Right cardiac atrium (tissue), 5 donors: Measurements from ENCODE around the gene CFAP99. TPM values are rescaled to one million over a fixed set of nuclear protein-coding genes. Genes with fewer than 3 reads are reported as not detected.
"Not testable (repeated sequence)": the region's sequence is repeated elsewhere in the genome, so short reads cannot be mapped to it uniquely, and the experiment has no call there.

Experiments
- ATAC-seq, 2 donors: fragments of 200-7000 bp; cut with Tn5 transposase; one replicate each; pipeline versions ENCODE4 v1.8.0 to v1.9.1; 2020; ENCODE audit warnings: moderate library complexity in 2 of 2, mild to moderate bottlenecking in 1 of 2
- DNase-seq, 3 donors: peaks; one replicate each; pipeline ENCODE4 v3.0.0-alpha.2; 2020
- H3K27ac ChIP-seq: one replicate; pipeline ENCODE4 v1.5.1; 2013; ENCODE audit warnings: mild to moderate bottlenecking, low read length, control low read depth, moderate library complexity
- H3K27me3 ChIP-seq: one replicate; pipeline ENCODE4 v1.6.1; 2013; ENCODE audit not compliant: control insufficient read depth, insufficient read depth
- H3K4me1 ChIP-seq: one replicate; pipeline ENCODE4 v1.6.1; 2013; ENCODE audit warnings: low read length; ENCODE audit not compliant: control insufficient read depth, insufficient read depth
- H3K4me3 ChIP-seq: one replicate; pipeline ENCODE4 v1.5.1; 2013; ENCODE audit warnings: low read length, control low read depth
- H3K9me3 ChIP-seq: one replicate; pipeline ENCODE4 v1.6.1; 2013; ENCODE audit warnings: low read length; ENCODE audit not compliant: control insufficient read depth
- WGBS: extraction: QIAGEN DNeasy Blood & Tissue Kit; methylation state at CpG from one replicate; pipeline ENCODE4 v1.1.7; 2013; 5-methylcytosine and 5-hydroxymethylcytosine counted together
- intact Hi-C, 4 donors: fragments of 100-400 bp; cut with DNase I; formaldehyde crosslinking; loops; one replicate each; pipeline versions ENCODE4 v1.11.0 to v1.14.0; 2022 to 2023
- polyA plus RNA-seq: library from polyadenylated mRNA; stranded (reverse); fragments of 200-250 nt; gene quantifications from one replicate; pipeline ENCODE4 v1.2.3, GENCODE V29; 2013
- total RNA-seq, 4 donors: library from RNA; stranded (reverse); fragmentation: NEBNext Ultra II Directional; extraction: Animal tissue kit (Norgen Biotek cat#: 25700); gene quantifications; one replicate each; pipeline ENCODE4 v1.2.1, GENCODE V29; 2021
- donor health status: healthy with polysubstance abuse.
- donor health status: DM: no; HTN: yes; CAD: no.
- donor health status: DM: no; HTN: no; CAD: no.
- donor health status: DM: no; HTN: yes; CAD: no; lungs with severe emphysema.
- donor health status: DM: yes; HTN: yes; CAD: no.

CFAP99 gene
- total and polyA plus RNA-seq, 5 donors: not detected

DNA sequence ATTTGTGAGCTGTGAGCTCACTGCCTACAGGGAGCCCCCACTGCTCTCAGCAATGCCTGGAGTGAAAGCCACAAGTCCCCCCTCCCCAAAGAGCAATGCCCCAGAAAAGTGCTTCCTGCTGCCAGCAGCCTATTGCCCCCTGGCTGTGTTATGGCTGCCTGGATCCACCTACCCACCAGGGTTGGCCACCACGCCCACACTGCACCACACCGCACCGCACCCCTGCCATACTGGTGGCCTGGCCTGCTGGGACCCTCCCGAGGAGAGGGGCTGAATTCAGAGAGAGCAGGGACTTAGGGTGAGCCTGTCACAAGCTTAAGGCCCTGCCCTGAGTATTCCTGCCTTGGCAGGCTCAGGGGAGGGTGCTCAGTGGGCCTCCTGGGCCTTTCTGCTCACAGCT lies 4.3 kb downstream of the CFAP99 start:
- Histone ChIP-seq H3K4me3 (no peak overlapping the region), H3K27ac (no peak overlapping the region), H3K4me1 (no peaks in the 10 kb centered on the region), H3K9me3 (no peaks in the 10 kb centered on the region), H3K27me3 (no peaks in the 10 kb centered on the region)
- ATAC-seq (no peak), DNase-seq (no peak)
- intact Hi-C loops: no loop called here
- 77% methylated on average over 4 of the region's 4 CpGs for WGBS

GRCh38 chr4:2423695-2424094 lies 4.9 kb downstream of the CFAP99 start:
- WGBS: 63% methylated on average over 10 of the region's 10 CpGs
- DNase-seq: no peak
- intact Hi-C loops: no loop called here
- ATAC-seq: no peak
- no peak overlapping the region for H3K27ac ChIP-seq
- H3K27me3 ChIP-seq: no peaks in the 10 kb centered on the region
- H3K4me1 ChIP-seq: no peaks in the 10 kb centered on the region
- no peak overlapping the region for H3K4me3 ChIP-seq
- H3K9me3 ChIP-seq: no peaks in the 10 kb centered on the region

GRCh38 chr4:2424581-2424980 lies 5.8 kb downstream of the CFAP99 start:
- no peaks in the 10 kb centered on the region for H3K27me3 ChIP-seq
- intact Hi-C loops: no loop called here

GRCh38 chr4:2425386-2426068 lies 6.8 kb downstream of the CFAP99 start:
- no peak overlapping the region for H3K27ac ChIP-seq
- ATAC-seq (peak in 1 of 2 donors; percentile 9), DNase-seq (no peak)
- no peaks in the 10 kb centered on the region for H3K9me3 ChIP-seq
- WGBS: 92% methylated on average over 13 of the region's 13 CpGs
- no peaks in the 10 kb centered on the region for H3K27me3 ChIP-seq
- intact Hi-C loops: no loop called here
- H3K4me3 ChIP-seq: no peak overlapping the region
- no peaks in the 10 kb centered on the region for H3K4me1 ChIP-seq

More at GRCh38 chr4:2424581-2424980, 5.8 kb downstream of the CFAP99 start:
- Histone ChIP-seq H3K27ac (no peak overlapping the region), H3K4me1 (no peaks in the 10 kb centered on the region), H3K4me3 (no peak overlapping the region), H3K9me3 (no peaks in the 10 kb centered on the region)
- no peak for DNase-seq
- WGBS: 65% methylated on average over 10 of the region's 10 CpGs
- ATAC-seq: no peak

DNA sequence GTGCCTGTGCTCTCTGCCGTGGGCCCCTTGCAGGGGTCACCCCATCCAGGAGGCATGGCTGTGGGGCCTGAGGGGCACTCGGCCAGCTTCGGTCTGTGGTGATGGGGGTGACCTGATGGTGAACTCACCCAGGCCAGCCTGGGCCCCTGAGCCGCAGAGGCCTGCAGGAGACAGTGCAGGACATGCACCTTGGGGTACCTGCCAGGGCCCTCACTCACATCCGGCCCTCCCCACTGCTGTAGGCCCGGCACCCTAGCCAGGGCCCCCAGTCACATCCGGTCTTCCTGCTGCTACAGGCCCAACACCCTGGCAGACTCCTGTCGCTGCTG lies 7.3 kb downstream of the CFAP99 start:
- no peaks in the 10 kb centered on the region for H3K27me3 ChIP-seq
- intact Hi-C loops: no loop called here
- H3K9me3 ChIP-seq: no peaks in the 10 kb centered on the region
- DNase-seq: no peak
- H3K4me3 ChIP-seq: no peak overlapping the region
- H3K4me1 ChIP-seq: no peaks in the 10 kb centered on the region
- 83% methylated on average over 8 of the region's 8 CpGs for WGBS
- ATAC-seq: no peak
- H3K27ac ChIP-seq: no peak overlapping the region

- H3K4me3 ChIP-seq: no peak overlapping the region
- intact Hi-C loops: no loop called here
- DNase-seq (no peak), ATAC-seq (no peak)
- H3K9me3 ChIP-seq: no peaks in the 10 kb centered on the region
- H3K4me1 ChIP-seq: no peaks in the 10 kb centered on the region
- H3K27ac ChIP-seq: no peak overlapping the region
- no peaks in the 10 kb centered on the region for H3K27me3 ChIP-seq
- 81% methylated on average over 13 of the region's 13 CpGs for WGBS
Measured at GRCh38 chr4:2426711-2427275, 8.0 kb downstream of the CFAP99 start.

GRCh38 chr4:2427383-2428334 lies 8.9 kb downstream of the CFAP99 start:
- Histone ChIP-seq H3K4me3 (no peak overlapping the region), H3K27ac (no peak overlapping the region), H3K4me1 (no peaks in the 10 kb centered on the region), H3K9me3 (no peaks in the 10 kb centered on the region), H3K27me3 (no peaks in the 10 kb centered on the region)
- WGBS: 85% methylated on average over 23 of the region's 23 CpGs
- ATAC-seq (no peak), DNase-seq (no peak)
- intact Hi-C loops: no loop called here

GRCh38 chr4:2428496-2429213 lies 9.9 kb downstream of the CFAP99 start:
- 71% methylated on average over 25 of the region's 25 CpGs for WGBS
- Histone ChIP-seq H3K9me3 (no peaks in the 10 kb centered on the region), H3K4me3 (no peak overlapping the region), H3K27ac (no peak overlapping the region), H3K27me3 (no peaks in the 10 kb centered on the region), H3K4me1 (no peaks in the 10 kb centered on the region)
- DNase-seq (no peak), ATAC-seq (no peak)
- intact Hi-C loops: no loop called here

GRCh38 chr4:2429945-2430757 lies 11.4 kb downstream of the CFAP99 start:
- H3K4me3 ChIP-seq, H3K27ac ChIP-seq, H3K4me1 ChIP-seq, ATAC-seq, DNase-seq, H3K27me3 ChIP-seq, H3K9me3 ChIP-seq, intact Hi-C loops: not testable (repeated sequence)
- WGBS: 75% methylated on average over 26 of the region's 49 CpGs

DNA sequence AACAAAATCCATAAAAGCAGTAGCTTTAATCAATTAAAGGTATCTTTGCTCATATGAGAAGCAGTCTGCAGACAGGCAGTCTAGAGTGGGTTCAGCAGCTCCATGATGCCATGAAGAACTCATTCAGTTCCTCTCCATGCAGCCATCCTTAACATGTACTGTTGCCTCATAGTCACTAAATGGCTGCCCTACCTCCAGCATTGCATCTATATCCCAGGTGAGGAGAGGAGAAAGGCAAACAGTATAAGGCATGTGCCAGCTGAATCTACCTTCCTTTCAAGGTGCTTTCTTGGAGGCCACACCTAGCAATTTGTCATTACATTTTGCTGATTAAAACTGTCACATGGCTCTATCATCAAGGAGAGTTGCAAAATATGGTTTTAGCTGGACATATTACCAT lies 13.2 kb downstream of the CFAP99 start:
- intact Hi-C loops: no loop called here
- Histone ChIP-seq H3K27ac (no peak overlapping the region), H3K9me3 (no peaks in the 10 kb centered on the region)

More for the DNA sequence above, 13.2 kb downstream of the CFAP99 start:
- DNase-seq (no peak), ATAC-seq (no peak)
- no peak overlapping the region for H3K4me3 ChIP-seq
- no peaks in the 10 kb centered on the region for H3K27me3 ChIP-seq
- H3K4me1 ChIP-seq: no peaks in the 10 kb centered on the region
